ENCODE results near the gene GRM5. TPM values are rescaled to one million over a fixed set of nuclear protein-coding genes. Genes with fewer than 3 reads are reported as not detected.

GRM5 gene
- total RNA-seq, 1 experiment from 2014 or later: 8.3 TPM

- Mint-ChIP-seq H3K9me3 (ENCODE audit: low read depth, unreplicated experiment) (no peaks in the 10 kb centered on the region), H3K27ac (ENCODE audit: unreplicated experiment) (no peak overlapping the region), H3K27me3 (ENCODE audit: unreplicated experiment) (no peaks in the 10 kb centered on the region), H3K36me3 (ENCODE audit: insufficient read depth, unreplicated experiment) (no peaks in the 10 kb centered on the region), H3K4me1 (ENCODE audit: low read depth, unreplicated experiment) (no peaks in the 10 kb centered on the region), H3K4me3 (ENCODE audit: low read depth, unreplicated experiment) (no peak overlapping the region)
- intact Hi-C loops (cut with micrococcal nuclease; ENCODE audit: unreplicated experiment): no loop called here
- CTCF ChIA-PET: no interaction called here
- BruUV-seq (replicated peaks): no TSS peak
- no peak for DNase-seq
- no peak for TF ChIP-seq CTCF (IDR thresholded peaks at IDR 0.05; ENCODE audit: unreplicated experiment)
These were observed 570.9 kb downstream of the GRM5 start for GRCh38 chr11:88494848-88495247.

- intact Hi-C loops (cut with micrococcal nuclease; ENCODE audit: unreplicated experiment): no loop called here
- no TSS peak for BruUV-seq (replicated peaks)
- no peak for DNase-seq
- CTCF ChIA-PET: no interaction called here
- no peak overlapping the region for H3K4me3 Mint-ChIP-seq (ENCODE audit: low read depth, unreplicated experiment)
- no peak for TF ChIP-seq CTCF (IDR thresholded peaks at IDR 0.05; ENCODE audit: unreplicated experiment)
- no peaks in the 10 kb centered on the region for H3K36me3 Mint-ChIP-seq (ENCODE audit: insufficient read depth, unreplicated experiment)
- H3K4me1 Mint-ChIP-seq (ENCODE audit: low read depth, unreplicated experiment): peaks cover 16% of the 10 kb centered on the region
- H3K27ac Mint-ChIP-seq (ENCODE audit: unreplicated experiment): no peak overlapping the region
- H3K27me3 Mint-ChIP-seq (ENCODE audit: unreplicated experiment): no peaks in the 10 kb centered on the region
- no peaks in the 10 kb centered on the region for H3K9me3 Mint-ChIP-seq (ENCODE audit: low read depth, unreplicated experiment)
These were observed 574.1 kb downstream of the GRM5 start for GRCh38 chr11:88491674-88492073.

- no TSS peak for BruUV-seq (replicated peaks)
- no peak overlapping the region for H3K4me3 Mint-ChIP-seq (ENCODE audit: low read depth, unreplicated experiment)
- H3K27me3 Mint-ChIP-seq (ENCODE audit: unreplicated experiment): no peaks in the 10 kb centered on the region
- peaks cover 4% of the 10 kb centered on the region for H3K9me3 Mint-ChIP-seq (ENCODE audit: low read depth, unreplicated experiment)
- H3K36me3 Mint-ChIP-seq (ENCODE audit: insufficient read depth, unreplicated experiment): peaks cover 5% of the 10 kb centered on the region
- H3K4me1 Mint-ChIP-seq (ENCODE audit: low read depth, unreplicated experiment): peaks cover 26% of the 10 kb centered on the region
- no peak for DNase-seq
- CTCF ChIA-PET: no interaction called here
- no peak overlapping the region for H3K27ac Mint-ChIP-seq (ENCODE audit: unreplicated experiment)
- intact Hi-C loops (cut with micrococcal nuclease; ENCODE audit: unreplicated experiment): no loop called here
- TF ChIP-seq CTCF (IDR thresholded peaks at IDR 0.05; ENCODE audit: unreplicated experiment): no peak
These were observed 576.8 kb downstream of the GRM5 start for GRCh38 chr11:88489030-88489429.

- TF ChIP-seq CTCF (IDR thresholded peaks at IDR 0.05; ENCODE audit: unreplicated experiment): no peak
- H3K36me3 Mint-ChIP-seq (ENCODE audit: insufficient read depth, unreplicated experiment): peaks cover 5% of the 10 kb centered on the region
- no TSS peak for BruUV-seq (replicated peaks)
- H3K27ac Mint-ChIP-seq (ENCODE audit: unreplicated experiment): no peak overlapping the region
- peaks cover 26% of the 10 kb centered on the region for H3K4me1 Mint-ChIP-seq (ENCODE audit: low read depth, unreplicated experiment)
- no peak for DNase-seq
- peaks cover 4% of the 10 kb centered on the region for H3K9me3 Mint-ChIP-seq (ENCODE audit: low read depth, unreplicated experiment)
- no peak overlapping the region for H3K4me3 Mint-ChIP-seq (ENCODE audit: low read depth, unreplicated experiment)
- intact Hi-C loops (cut with micrococcal nuclease; ENCODE audit: unreplicated experiment): no loop called here
- H3K27me3 Mint-ChIP-seq (ENCODE audit: unreplicated experiment): no peaks in the 10 kb centered on the region
- CTCF ChIA-PET: no interaction called here
These were observed 578.1 kb downstream of the GRM5 start for GRCh38 chr11:88487646-88488045.

All from Calu3 (cell line).